ENCODE results near the gene HBG2.

The HBG2 gene

DNA sequence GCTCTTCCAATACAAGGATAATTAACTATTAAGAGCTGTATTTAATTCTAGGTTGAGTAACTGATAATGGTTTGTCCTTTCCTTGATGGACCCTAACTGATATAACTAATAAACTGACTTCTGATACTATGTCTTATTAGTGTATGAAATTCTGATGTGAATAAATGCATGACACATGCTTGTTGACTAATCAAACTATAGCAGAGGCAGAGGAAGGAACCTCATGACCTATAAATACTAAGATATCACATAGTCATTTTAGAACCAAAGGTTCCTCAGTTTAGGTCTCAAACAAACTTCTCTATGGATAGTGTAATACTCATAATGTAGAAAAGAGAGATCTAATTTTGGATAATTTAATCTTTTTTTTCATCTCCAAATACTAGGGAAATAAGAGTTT lies 15.5 kb downstream of the HBG2 start:
- in situ Hi-C loops (cut with HindIII; ENCODE audit: low sequenced_read_pairs) = no loop called here
- TF ChIP-seq, protein P1, sequence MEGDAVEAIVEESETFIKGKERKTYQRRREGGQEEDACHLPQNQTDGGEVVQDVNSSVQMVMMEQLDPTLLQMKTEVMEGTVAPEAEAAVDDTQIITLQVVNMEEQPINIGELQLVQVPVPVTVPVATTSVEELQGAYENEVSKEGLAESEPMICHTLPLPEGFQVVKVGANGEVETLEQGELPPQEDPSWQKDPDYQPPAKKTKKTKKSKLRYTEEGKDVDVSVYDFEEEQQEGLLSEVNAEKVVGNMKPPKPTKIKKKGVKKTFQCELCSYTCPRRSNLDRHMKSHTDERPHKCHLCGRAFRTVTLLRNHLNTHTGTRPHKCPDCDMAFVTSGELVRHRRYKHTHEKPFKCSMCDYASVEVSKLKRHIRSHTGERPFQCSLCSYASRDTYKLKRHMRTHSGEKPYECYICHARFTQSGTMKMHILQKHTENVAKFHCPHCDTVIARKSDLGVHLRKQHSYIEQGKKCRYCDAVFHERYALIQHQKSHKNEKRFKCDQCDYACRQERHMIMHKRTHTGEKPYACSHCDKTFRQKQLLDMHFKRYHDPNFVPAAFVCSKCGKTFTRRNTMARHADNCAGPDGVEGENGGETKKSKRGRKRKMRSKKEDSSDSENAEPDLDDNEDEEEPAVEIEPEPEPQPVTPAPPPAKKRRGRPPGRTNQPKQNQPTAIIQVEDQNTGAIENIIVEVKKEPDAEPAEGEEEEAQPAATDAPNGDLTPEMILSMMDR (IDR thresholded peaks at IDR 0.05; ENCODE audit: low read depth, low read length, missing control alignments) = no peak
- H3K4me3 ChIP-seq (ENCODE audit: low read depth, low read length) = no peak overlapping the region
- DNase-seq (ENCODE audit: low read depth) = no peak

- no peak overlapping the region for H3K4me3 ChIP-seq (ENCODE audit: low read depth, low read length)
- TF ChIP-seq, protein P1 (IDR thresholded peaks at IDR 0.05; ENCODE audit: low read depth, low read length, missing control alignments) = no peak
- DNase-seq (ENCODE audit: low read depth) = no peak
- in situ Hi-C loops (cut with HindIII; ENCODE audit: low sequenced_read_pairs) = no loop called here
Observed at GRCh38 chr11:5238486-5238885, 16.1 kb downstream of the HBG2 start.

DNA sequence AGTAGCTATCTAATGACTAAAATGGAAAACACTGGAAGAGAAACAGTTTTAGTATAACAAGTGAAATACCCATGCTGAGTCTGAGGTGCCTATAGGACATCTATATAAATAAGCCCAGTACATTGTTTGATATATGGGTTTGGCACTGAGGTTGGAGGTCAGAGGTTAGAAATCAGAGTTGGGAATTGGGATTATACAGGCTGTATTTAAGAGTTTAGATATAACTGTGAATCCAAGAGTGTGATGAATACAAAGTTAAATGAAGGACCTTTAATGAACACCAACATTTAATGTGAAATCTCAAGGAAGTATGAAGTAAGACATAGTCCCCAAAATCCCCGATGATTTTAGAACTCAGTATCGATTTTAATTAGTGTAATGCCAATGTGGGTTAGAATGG lies 17.2 kb downstream of the HBG2 start:
- no peak for DNase-seq (ENCODE audit: low read depth)
- TF ChIP-seq, protein P1 (IDR thresholded peaks at IDR 0.05; ENCODE audit: low read depth, low read length, missing control alignments) = no peak
- in situ Hi-C loops (cut with HindIII; ENCODE audit: low sequenced_read_pairs) = no loop called here
- no peak overlapping the region for H3K4me3 ChIP-seq (ENCODE audit: low read depth, low read length)

- TF ChIP-seq, protein P1 (IDR thresholded peaks at IDR 0.05; ENCODE audit: low read depth, low read length, missing control alignments) = no peak
- in situ Hi-C loops (cut with HindIII; ENCODE audit: low sequenced_read_pairs) = no loop called here
- DNase-seq (ENCODE audit: low read depth) = no peak
Observed at GRCh38 chr11:5235364-5236095, 19.1 kb downstream of the HBG2 start.

DNA sequence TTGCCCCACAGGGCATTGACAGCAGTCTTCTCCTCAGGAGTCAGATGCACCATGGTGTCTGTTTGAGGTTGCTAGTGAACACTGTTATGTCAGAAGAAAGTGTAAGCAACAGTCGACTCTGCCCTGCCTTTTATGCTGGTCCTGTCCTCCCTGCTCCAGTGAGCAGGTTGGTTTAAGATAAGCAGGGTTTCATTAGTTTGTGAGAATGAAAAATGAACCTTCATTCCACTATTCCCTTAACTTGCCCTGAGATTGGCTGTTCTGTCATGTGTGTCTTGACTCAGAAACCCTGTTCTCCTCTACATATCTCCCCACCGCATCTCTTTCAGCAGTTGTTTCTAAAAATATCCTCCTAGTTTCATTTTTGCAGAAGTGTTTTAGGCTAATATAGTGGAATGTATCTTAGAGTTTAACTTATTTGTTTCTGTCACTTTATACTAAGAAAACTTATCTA lies 20.2 kb downstream of the HBG2 start, which contains the start of gene HBD:
Gene HBD, minus strand, starts transcription at position 103 of the 454 bp plus-strand sequence. Its CDS starts 50 bp downstream, at position 53.
- TF ChIP-seq, protein P1 (IDR thresholded peaks at IDR 0.05; ENCODE audit: low read depth, low read length, missing control alignments) = no peak
- DNase-seq (ENCODE audit: low read depth) = no peak
- no peak within 1 kb of the TSS for H3K4me3 ChIP-seq (ENCODE audit: low read depth, low read length)
- in situ Hi-C loops (cut with HindIII; ENCODE audit: low sequenced_read_pairs) = no loop called here

More at GRCh38 chr11:5235364-5236095, 19.1 kb downstream of the HBG2 start:
- no peak overlapping the region for H3K4me3 ChIP-seq (ENCODE audit: low read depth, low read length)

DNA sequence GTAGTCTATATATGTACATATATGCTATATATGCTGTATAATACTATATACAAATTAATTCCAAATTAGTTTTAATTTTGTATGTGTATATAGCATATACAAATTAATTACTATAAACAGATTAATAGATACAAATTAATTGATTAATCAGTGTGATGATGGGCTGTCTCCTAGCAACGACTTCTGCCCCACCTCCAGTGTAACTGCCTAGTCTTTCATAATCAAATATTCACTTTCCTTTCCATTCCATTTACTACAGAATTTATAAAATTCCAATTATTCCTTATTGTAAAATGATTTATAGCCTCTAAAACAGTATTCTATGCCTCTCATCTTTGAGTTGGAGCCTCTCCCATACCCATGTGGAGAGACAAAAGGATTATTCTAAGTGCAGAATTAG lies 21.3 kb downstream of the HBG2 start:
- in situ Hi-C loops (cut with HindIII; ENCODE audit: low sequenced_read_pairs) = no loop called here
- H3K4me3 ChIP-seq (ENCODE audit: low read depth, low read length) = no peak overlapping the region
- TF ChIP-seq, protein P1 (IDR thresholded peaks at IDR 0.05; ENCODE audit: low read depth, low read length, missing control alignments) = no peak
- no peak for DNase-seq (ENCODE audit: low read depth)

All from astrocyte of the cerebellum (primary cell).